Measurements from ENCODE around the gene ESPNL.

Gene ESPNL

DNA sequence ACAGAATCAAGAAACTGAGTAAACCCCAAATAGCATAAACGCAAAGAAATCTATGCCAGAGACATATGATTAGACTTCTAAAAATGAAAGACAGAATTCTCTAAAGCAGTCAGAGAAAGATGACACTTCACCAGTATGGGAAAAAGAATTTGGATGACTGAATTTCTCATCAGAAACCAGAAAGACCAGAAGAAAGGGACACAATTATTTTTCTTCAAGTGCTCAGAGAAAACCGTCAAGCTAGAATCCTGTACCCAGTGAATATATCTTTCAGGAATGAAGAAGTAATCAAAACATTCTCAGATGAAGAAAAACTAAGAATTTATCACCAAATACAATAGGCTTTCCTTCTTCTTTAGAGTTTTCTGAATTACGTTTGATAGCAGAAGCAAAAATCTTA lies 14.2 kb upstream of the ESPNL start:
- Histone ChIP-seq H3K36me3 (ENCODE audit: insufficient read depth, low read length) (peaks cover 22% of the 10 kb centered on the region), H3K9me3 (ENCODE audit: control insufficient read depth, insufficient read depth, low read length) (no peaks in the 10 kb centered on the region), H3K9ac (ENCODE audit: low read depth, low read length) (no peak overlapping the region), H3K4me1 (ENCODE audit: insufficient read depth, low read length) (no peaks in the 10 kb centered on the region)

DNA sequence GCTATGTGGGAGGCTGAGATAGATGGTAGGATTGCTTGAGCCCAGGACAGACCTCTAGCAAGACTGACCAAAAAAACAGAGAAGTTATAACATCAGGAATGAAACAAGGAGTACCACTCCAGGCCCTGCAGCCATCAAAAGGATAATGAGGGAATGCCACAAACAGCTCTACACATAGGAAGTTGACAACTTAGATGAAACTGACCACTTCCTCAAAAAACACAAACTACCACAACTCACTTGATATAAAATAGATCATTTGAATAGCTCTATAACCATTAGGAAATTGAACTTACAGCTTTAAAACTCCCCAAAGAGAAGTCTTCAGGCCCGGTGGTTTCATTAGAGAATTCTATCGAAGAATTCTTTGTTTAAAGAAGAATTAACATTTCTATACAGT lies 12.9 kb upstream of the ESPNL start:
- H3K4me1 ChIP-seq (ENCODE audit: insufficient read depth, low read length), result no peaks in the 10 kb centered on the region
- peaks cover 22% of the 10 kb centered on the region for H3K36me3 ChIP-seq (ENCODE audit: insufficient read depth, low read length)
- H3K9me3 ChIP-seq (ENCODE audit: control insufficient read depth, insufficient read depth, low read length), result no peaks in the 10 kb centered on the region
- H3K9ac ChIP-seq (ENCODE audit: low read depth, low read length), result no peak overlapping the region

GRCh38 chr2:238090887-238091286 lies 9.3 kb upstream of the ESPNL start:
- peaks cover 4% of the 10 kb centered on the region for H3K36me3 ChIP-seq (ENCODE audit: insufficient read depth, low read length)
- no peak overlapping the region for H3K9ac ChIP-seq (ENCODE audit: low read depth, low read length)
- H3K4me1 ChIP-seq (ENCODE audit: insufficient read depth, low read length), result no peaks in the 10 kb centered on the region
- no peaks in the 10 kb centered on the region for H3K9me3 ChIP-seq (ENCODE audit: control insufficient read depth, insufficient read depth, low read length)

GRCh38 chr2:238091436-238092060 lies 8.6 kb upstream of the ESPNL start:
- Histone ChIP-seq H3K4me1 (ENCODE audit: insufficient read depth, low read length) (peaks cover 5% of the 10 kb centered on the region), H3K36me3 (ENCODE audit: insufficient read depth, low read length) (peaks cover 4% of the 10 kb centered on the region), H3K9ac (ENCODE audit: low read depth, low read length) (no peak overlapping the region), H3K9me3 (ENCODE audit: control insufficient read depth, insufficient read depth, low read length) (no peaks in the 10 kb centered on the region)

DNA sequence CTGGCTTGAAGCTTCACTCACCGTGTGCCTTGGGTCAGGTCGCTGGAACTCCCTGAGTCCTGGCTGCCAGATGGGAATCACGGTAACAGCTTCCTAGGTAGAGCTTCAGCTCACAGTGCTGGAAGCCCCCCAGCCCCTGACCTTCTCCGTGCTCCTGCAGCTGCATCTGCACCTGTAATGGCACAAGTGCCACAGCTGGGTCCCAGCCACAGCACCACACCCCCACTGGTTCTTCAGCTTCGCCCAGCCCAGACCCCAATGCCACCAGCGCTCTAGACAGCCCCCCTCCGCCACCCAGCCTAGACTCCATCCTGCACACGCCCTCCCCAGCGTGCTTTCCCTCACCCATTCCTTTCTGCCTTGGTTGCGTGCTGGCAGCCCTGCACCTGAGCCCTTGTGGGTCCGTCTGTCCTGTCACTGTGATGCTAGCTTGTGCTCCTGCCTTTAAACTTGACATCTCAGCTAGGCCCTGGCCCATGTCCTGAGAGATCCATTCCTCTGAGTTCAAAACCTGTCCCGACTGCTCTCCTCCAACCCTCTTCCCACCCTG lies 7.6 kb upstream of the ESPNL start:
- Histone ChIP-seq H3K4me1 (ENCODE audit: insufficient read depth, low read length) (peaks cover 7% of the 10 kb centered on the region), H3K36me3 (ENCODE audit: insufficient read depth, low read length) (no peaks in the 10 kb centered on the region; the same call in none of the 2 replicates), H3K9ac (ENCODE audit: low read depth, low read length) (no peak overlapping the region), H3K9me3 (ENCODE audit: control insufficient read depth, insufficient read depth, low read length) (no peaks in the 10 kb centered on the region)

- Histone ChIP-seq H3K4me1 (ENCODE audit: insufficient read depth, low read length) (peaks cover 9% of the 10 kb centered on the region), H3K9me3 (ENCODE audit: control insufficient read depth, insufficient read depth, low read length) (no peaks in the 10 kb centered on the region), H3K9ac (ENCODE audit: low read depth, low read length) (no peak overlapping the region), H3K36me3 (ENCODE audit: insufficient read depth, low read length) (no peaks in the 10 kb centered on the region; the same call in 1 of the 2 replicates)
Observed at GRCh38 chr2:238093181-238094140, 6.7 kb upstream of the ESPNL start.

DNA sequence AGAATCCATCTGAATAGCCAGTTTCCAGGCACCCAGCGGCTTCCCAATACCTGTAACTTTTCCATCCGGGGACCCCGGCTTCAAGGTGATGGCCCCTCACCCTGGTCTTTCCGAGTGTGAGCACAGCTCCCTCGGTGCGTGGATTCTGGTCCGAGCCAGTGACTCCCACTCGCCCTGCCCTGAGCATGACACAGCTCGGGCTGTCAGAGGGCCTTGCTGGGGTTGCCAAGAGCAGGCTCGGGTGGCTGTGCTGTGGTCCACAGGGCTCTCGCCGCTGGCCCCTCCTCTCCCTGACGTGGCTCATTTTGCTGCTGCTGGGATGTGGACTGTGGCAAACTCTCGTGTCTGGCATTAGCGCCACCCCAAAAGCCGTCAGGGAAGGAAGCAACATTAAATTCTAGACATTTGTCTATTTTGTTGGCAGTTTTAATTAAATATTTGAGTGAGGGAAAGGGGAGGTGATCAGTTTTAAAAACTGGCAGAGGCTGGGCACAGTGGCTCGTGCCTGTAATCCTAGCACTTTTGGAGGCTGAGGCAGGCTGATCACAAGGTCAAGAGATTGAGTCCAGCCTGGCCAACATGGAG lies 5.6 kb upstream of the ESPNL start:
- H3K9me3 ChIP-seq (ENCODE audit: control insufficient read depth, insufficient read depth, low read length), result no peaks in the 10 kb centered on the region
- no peak overlapping the region for H3K9ac ChIP-seq (ENCODE audit: low read depth, low read length)
- no peaks in the 10 kb centered on the region; the same call in 1 of the 2 replicates for H3K36me3 ChIP-seq (ENCODE audit: insufficient read depth, low read length)
- H3K4me1 ChIP-seq (ENCODE audit: insufficient read depth, low read length), result peaks cover 13% of the 10 kb centered on the region

DNA sequence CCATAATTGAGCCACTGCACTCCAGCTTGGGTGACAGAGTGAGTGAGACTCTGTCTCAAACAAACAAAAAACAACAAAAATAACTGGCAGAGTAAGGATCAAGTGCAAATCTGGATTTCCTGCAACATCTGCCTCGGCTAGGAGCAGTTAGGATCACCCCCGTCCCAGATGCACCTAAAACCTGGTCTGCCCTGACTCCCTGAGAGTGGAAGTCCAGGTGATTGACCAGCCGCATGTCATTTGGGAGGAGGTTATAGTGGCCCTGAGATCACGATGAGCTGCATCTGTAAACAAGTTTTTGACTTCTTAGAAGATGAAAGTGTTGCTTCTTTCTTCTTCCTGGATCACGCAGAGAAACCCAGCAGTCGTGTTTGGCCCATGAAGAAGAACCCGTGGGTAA lies 5.0 kb upstream of the ESPNL start:
- no peak overlapping the region for H3K9ac ChIP-seq (ENCODE audit: low read depth, low read length)
- H3K9me3 ChIP-seq (ENCODE audit: control insufficient read depth, insufficient read depth, low read length), result no peaks in the 10 kb centered on the region
- H3K4me1 ChIP-seq (ENCODE audit: insufficient read depth, low read length), result peaks cover 13% of the 10 kb centered on the region
- H3K36me3 ChIP-seq (ENCODE audit: insufficient read depth, low read length), result no peaks in the 10 kb centered on the region; the same call in 1 of the 2 replicates

- H3K9ac ChIP-seq (ENCODE audit: low read depth, low read length), result no peak overlapping the region
- H3K36me3 ChIP-seq (ENCODE audit: insufficient read depth, low read length), result no peaks in the 10 kb centered on the region; the same call in 1 of the 2 replicates
- H3K9me3 ChIP-seq (ENCODE audit: control insufficient read depth, insufficient read depth, low read length), result no peaks in the 10 kb centered on the region
- peaks cover 13% of the 10 kb centered on the region for H3K4me1 ChIP-seq (ENCODE audit: insufficient read depth, low read length)
Observed at GRCh38 chr2:238096311-238097011, 3.7 kb upstream of the ESPNL start.

DNA sequence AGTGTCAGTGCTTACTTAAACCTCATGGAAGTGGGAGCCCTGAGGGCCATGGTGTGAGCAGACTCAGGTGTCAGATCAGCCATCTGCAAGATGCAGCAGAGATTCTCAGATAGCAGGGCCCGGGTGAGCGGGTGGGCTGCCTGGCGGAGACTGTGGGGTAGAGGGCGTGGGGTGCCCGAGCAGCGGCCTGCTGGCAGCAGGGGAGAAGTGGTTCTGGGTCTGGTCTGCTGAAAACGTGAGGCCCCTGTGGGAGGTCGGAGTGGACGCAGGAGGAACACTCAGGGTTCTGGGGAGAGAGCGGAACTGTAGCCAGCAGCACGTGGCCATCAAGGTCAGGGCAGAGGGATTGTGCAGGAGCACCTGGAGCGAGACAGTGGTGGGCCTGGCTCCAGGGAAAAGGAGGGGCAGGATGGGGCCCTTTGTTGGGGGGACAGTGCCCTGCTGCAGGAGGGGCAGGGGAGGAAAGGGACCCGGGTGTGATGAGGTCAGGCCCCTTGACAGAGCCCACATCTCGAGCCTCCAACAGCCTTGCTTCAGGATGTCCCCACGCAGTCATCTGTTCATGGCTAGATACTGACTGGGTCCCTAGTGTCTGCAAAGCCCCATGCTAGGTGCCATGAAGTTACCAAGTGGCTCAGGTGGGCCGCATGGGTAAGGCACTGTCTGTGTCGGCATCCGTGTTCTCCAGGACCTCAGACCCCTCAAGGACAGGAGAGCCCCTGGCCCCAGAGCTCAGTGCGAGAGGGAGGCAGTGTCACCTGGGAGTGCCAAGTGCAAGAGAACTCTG lies 2.7 kb upstream of the ESPNL start:
- Histone ChIP-seq H3K9ac (ENCODE audit: low read depth, low read length) (no peak overlapping the region), H3K9me3 (ENCODE audit: control insufficient read depth, insufficient read depth, low read length) (no peaks in the 10 kb centered on the region), H3K36me3 (ENCODE audit: insufficient read depth, low read length) (no peaks in the 10 kb centered on the region; the same call in 1 of the 2 replicates), H3K4me1 (ENCODE audit: insufficient read depth, low read length) (peaks cover 13% of the 10 kb centered on the region)

- H3K36me3 ChIP-seq (ENCODE audit: insufficient read depth, low read length), result no peaks in the 10 kb centered on the region; the same call in 1 of the 2 replicates
- no peak overlapping the region for H3K9ac ChIP-seq (ENCODE audit: low read depth, low read length)
- no peaks in the 10 kb centered on the region for H3K9me3 ChIP-seq (ENCODE audit: control insufficient read depth, insufficient read depth, low read length)
- peaks cover 13% of the 10 kb centered on the region for H3K4me1 ChIP-seq (ENCODE audit: insufficient read depth, low read length)
Observed at GRCh38 chr2:238097988-238098871, 1.9 kb upstream of the ESPNL start.

DNA sequence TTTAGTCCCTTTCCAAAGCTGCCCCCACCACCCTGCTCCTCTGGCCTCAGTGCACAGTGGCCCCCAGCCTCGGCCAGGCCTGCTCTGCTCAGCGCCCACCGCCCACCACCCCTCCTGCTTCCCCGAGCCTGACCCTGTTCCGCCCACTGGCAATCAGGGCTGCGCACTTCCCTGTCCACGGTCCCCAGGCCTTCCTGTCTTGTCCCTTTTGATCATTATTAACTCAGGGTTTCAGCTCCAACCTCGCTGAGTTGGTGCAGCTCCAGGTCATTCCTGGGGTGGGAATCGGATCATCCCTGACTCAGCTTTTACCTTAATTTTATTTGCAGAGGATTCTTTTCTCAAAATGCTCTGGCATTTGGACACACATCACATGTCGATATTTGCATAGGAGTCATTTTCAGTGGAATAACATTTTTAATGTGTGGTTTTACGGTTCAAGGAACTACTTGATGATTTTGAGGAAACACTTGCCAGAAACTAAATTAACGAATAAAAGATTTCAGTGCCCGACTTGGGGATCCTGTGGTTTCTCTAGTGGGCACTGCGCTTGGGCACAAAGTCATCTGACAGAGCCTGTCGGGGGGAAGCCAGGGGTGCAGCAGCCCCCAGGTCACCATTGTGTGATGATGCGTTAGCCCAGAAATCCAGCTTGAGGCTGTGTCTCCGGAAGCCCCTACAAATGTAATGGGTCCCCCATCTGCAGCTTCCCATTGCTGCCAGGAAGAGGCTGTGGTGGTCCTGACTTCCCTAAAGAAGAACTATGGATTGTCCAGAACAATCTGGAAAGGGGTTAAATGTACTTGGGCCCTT lies 1.0 kb upstream of the ESPNL start:
- Histone ChIP-seq H3K9ac (ENCODE audit: low read depth, low read length) (no peak overlapping the region), H3K9me3 (ENCODE audit: control insufficient read depth, insufficient read depth, low read length) (no peaks in the 10 kb centered on the region), H3K36me3 (ENCODE audit: insufficient read depth, low read length) (no peaks in the 10 kb centered on the region; the same call in 1 of the 2 replicates), H3K4me1 (ENCODE audit: insufficient read depth, low read length) (peaks cover 13% of the 10 kb centered on the region)
